CD4-positive, CD25-positive, alpha-beta regulatory T cell (primary cell): Measurements from ENCODE around the gene KEAP1. TPM values are rescaled to one million over a fixed set of nuclear protein-coding genes. Genes with fewer than 3 reads are reported as not detected.

Source experiments
- ATAC-seq, 2 donors: fragments of 150-1000 bp; cut with Tn5 transposase; one replicate each; pipeline ENCODE4 v1.10.0; 2021; ENCODE audit warnings: low read depth in 2 of 2, moderate number of reproducible peaks in 2 of 2, moderate library complexity in 1 of 2
- DNase-seq, 3 donors: peaks; one replicate each; pipeline versions ENCODE4 v3.0.0 to v3.0.0-alpha.2; 2012 to 2022; ENCODE audit warnings: mixed read lengths in 1 of 3
- H3K27ac ChIP-seq: one replicate; pipeline ENCODE4 v1.7.0; 2013; ENCODE audit warnings: mild to moderate bottlenecking, low read length; ENCODE audit not compliant: insufficient read depth, poor library complexity, severe bottlenecking
- H3K27me3 ChIP-seq: one replicate; pipeline ENCODE4 v1.7.0; 2013; ENCODE audit warnings: low read length; ENCODE audit not compliant: control insufficient read depth, insufficient read depth
- H3K36me3 ChIP-seq: one replicate; pipeline ENCODE4 v1.7.0; 2013; ENCODE audit warnings: mild to moderate bottlenecking, low read length, moderate library complexity; ENCODE audit not compliant: control insufficient read depth, insufficient read depth
- H3K4me1 ChIP-seq: 2 replicates; pipeline ENCODE4 v1.7.0; 2013; ENCODE audit warnings: mild to moderate bottlenecking, low read length; ENCODE audit not compliant: insufficient read depth, control insufficient read depth, poor library complexity, severe bottlenecking
- H3K4me3 ChIP-seq: one replicate; pipeline ENCODE4 v1.7.0; 2013; ENCODE audit warnings: low read depth, mild to moderate bottlenecking, low read length, moderate library complexity
- H3K9me3 ChIP-seq, 2 experiments: 1 replicate in 1 of 2; 2 replicates in 1 of 2; pipeline ENCODE4 v1.7.0; 2013; ENCODE audit warnings: low read length in 2 of 2, mild to moderate bottlenecking in 1 of 2, moderate library complexity in 1 of 2; ENCODE audit not compliant: control insufficient read depth in 2 of 2
- H3K27ac Mint-ChIP-seq, 3 donors: one replicate each; pipeline ENCODE4 v1.8.0; 2020 to 2022; ENCODE audit warnings: mild to moderate bottlenecking in 3 of 3, mixed read lengths in 3 of 3, moderate library complexity in 2 of 3
- H3K27me3 Mint-ChIP-seq: one replicate; pipeline ENCODE4 v1.8.0; 2022; ENCODE audit warnings: mild to moderate bottlenecking, mixed read lengths
- H3K36me3 Mint-ChIP-seq: one replicate; pipeline ENCODE4 v1.8.0; 2020; ENCODE audit warnings: mixed read lengths
- H3K4me1 Mint-ChIP-seq, 4 donors: one replicate each; pipeline ENCODE4 v1.8.0; 2020 to 2022; ENCODE audit warnings: mixed read lengths in 4 of 4, mild to moderate bottlenecking in 1 of 4
- H3K4me3 Mint-ChIP-seq, 4 donors: one replicate each; pipeline ENCODE4 v1.8.0; 2020 to 2022; ENCODE audit warnings: mild to moderate bottlenecking in 4 of 4, mixed read lengths in 4 of 4, moderate library complexity in 3 of 4
- H3K9me3 Mint-ChIP-seq, 7 donors: one replicate each; pipeline ENCODE4 v1.8.0; 2020 to 2022; ENCODE audit warnings: mixed read lengths in 7 of 7, mild to moderate bottlenecking in 3 of 7, moderate library complexity in 2 of 7
- polyA plus RNA-seq, 4 donors: library from polyadenylated mRNA; unstranded; fragments of 300-500 nt; fragmentation: Illumina TruSeq; gene quantifications; one replicate each; pipeline ENCODE4 v1.2.3, GENCODE V29; 2021
- total RNA-seq: library from RNA; stranded (reverse); gene quantifications from one replicate; pipeline ENCODE4 v1.2.3, GENCODE V29; 2022

Gene KEAP1
- total and polyA plus RNA-seq, 5 donors from 2014 or later, result 26.2 to 75.1 (median 53.7) TPM

DNA sequence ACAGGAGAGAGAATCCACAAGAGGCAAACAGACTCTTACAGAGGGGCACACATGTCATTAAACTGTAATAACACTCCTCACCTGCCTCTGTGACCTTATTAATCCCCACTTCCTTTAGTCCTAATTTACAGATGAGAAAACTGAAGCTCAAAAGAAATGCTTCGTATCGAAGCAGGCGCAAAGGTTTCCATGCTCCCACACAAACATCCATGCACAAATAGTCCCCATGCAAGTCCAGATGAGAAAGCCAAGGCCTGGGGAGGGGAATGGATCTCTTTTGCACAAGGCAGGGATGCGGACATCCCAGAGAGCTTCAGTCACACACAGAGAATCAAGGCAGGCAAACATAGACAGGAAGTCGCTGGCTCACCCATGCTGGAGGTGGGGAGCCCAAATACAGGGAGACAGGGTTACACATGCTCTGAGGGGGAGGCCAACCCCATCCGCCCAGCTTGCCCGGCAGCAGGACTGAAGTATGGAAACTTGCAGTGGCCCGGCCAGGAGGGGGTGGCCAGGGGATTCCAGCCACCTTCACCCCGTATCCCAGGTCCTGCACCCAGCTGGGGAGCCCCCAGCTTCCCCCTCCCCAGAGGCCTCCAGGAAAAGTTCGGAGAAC is 13.6 kb upstream of the KEAP1 start:
- H3K4me1 Mint-ChIP-seq, result peaks cover 3 to 30% (median 13%) of the 10 kb centered on the region in 4 donors
- no peak for ATAC-seq
- Histone ChIP-seq H3K4me3 (no peak overlapping the region), H3K27ac (no peak overlapping the region), H3K27me3 (peaks cover 26% of the 10 kb centered on the region), H3K9me3 (no peaks in the 10 kb centered on the region), H3K36me3 (no peaks in the 10 kb centered on the region), H3K4me1 (peaks cover 28% of the 10 kb centered on the region)
- H3K9me3 Mint-ChIP-seq, result peaks cover 0 to 2% (median 0%) of the 10 kb centered on the region in 7 donors
- no peak overlapping the region for H3K27ac Mint-ChIP-seq
- H3K4me3 Mint-ChIP-seq, result peak overlapping the region in 3 of 4 donors; percentile 54 to 76 (median 71)
- peaks cover 3% of the 10 kb centered on the region for H3K36me3 Mint-ChIP-seq
- DNase-seq, result no peak
- H3K27me3 Mint-ChIP-seq, result peaks cover 62% of the 10 kb centered on the region

DNA sequence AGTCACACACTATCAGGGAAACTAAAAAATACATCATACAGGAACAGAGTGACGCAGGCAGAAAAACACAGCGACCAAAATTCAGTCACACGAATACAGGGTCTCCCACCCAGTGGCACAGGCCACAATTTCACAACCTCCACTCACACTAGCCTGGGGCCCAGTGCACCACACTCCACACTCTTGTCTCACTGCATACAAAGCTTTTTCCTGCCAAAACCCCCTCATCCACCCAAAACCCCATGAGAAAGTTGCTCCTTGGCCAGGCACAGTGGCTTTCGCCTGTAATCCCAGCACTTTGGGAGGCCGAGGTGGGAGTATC is 12.9 kb upstream of the KEAP1 start:
- no peaks in the 10 kb centered on the region for H3K36me3 ChIP-seq
- H3K4me3 ChIP-seq, result no peak overlapping the region
- H3K27me3 Mint-ChIP-seq, result peaks cover 64% of the 10 kb centered on the region
- no peak overlapping the region for H3K27ac Mint-ChIP-seq
- H3K36me3 Mint-ChIP-seq, result peaks cover 3% of the 10 kb centered on the region
- H3K4me1 Mint-ChIP-seq, result peaks cover 3 to 30% (median 13%) of the 10 kb centered on the region in 4 donors
- no peak for DNase-seq
- no peak overlapping the region for H3K4me3 Mint-ChIP-seq
- H3K9me3 Mint-ChIP-seq, result peaks cover 0 to 2% (median 0%) of the 10 kb centered on the region in 7 donors
- peaks cover 28% of the 10 kb centered on the region for H3K4me1 ChIP-seq
- H3K9me3 ChIP-seq, result no peaks in the 10 kb centered on the region
- H3K27me3 ChIP-seq, result peaks cover 26% of the 10 kb centered on the region
- no peak overlapping the region for H3K27ac ChIP-seq
- no peak for ATAC-seq

DNA sequence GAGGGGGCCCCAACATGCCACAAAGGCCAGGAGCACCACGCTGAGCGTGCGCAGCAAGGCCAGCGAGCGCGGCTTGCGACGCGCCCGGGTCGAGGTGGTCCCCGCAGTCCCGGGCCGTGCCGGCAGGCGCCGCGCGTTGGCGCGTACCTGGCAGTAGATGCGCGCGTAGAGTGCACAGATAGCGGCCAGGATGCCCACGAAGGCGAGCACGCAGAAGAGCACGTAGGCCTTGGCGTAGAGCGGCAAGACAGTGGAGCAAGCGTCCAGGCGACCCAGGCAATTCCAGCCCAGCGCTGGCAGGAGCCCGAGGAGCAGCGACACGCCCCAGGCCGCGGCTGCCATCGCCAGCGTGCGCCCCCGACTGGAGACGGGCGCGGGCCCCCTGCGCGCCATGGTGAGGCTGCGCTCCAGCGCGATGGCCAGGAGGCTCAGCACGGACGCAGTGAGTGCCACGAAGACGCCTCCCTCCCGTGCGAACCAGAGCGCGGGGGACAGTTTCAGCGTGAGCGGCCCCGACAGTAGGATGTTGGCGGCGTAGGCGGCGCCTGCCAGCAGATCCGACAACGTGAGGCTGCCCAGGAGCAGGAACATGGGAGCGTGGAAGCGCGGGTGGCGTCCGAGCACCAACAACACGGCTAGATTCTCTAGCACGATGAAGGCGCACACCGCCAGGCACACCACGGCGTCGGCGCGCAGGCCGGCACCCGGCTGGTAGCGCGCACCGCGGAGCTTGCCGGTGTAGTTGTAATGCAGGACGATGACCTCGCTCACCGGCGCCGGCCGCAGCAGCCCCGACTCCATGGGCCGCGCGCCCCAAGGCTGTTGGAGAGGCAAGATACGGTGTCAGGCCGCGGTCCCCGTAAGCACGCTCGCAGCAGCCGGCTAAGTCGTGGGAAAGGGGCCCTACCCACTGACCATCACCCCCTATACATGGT is 11.3 kb upstream of the KEAP1 start:
- no peaks in the 10 kb centered on the region for H3K36me3 ChIP-seq
- H3K4me3 ChIP-seq, result no peak overlapping the region
- no peaks in the 10 kb centered on the region for H3K9me3 ChIP-seq
- no peak overlapping the region for H3K27ac Mint-ChIP-seq
- peaks cover 59% of the 10 kb centered on the region for H3K27me3 Mint-ChIP-seq
- DNase-seq, result peak in 1 of 3 donors; percentile 57
- H3K36me3 Mint-ChIP-seq, result peaks cover 3% of the 10 kb centered on the region
- no peak overlapping the region for H3K4me3 Mint-ChIP-seq
- peaks cover 2 to 34% (median 13%) of the 10 kb centered on the region in 4 donors for H3K4me1 Mint-ChIP-seq
- no peak overlapping the region for H3K27ac ChIP-seq
- H3K9me3 Mint-ChIP-seq, result peaks cover 0 to 2% (median 0%) of the 10 kb centered on the region in 7 donors
- H3K4me1 ChIP-seq, result peaks cover 34% of the 10 kb centered on the region
- ATAC-seq, result peak; percentile 57 to 58
- peaks cover 26% of the 10 kb centered on the region for H3K27me3 ChIP-seq

DNA sequence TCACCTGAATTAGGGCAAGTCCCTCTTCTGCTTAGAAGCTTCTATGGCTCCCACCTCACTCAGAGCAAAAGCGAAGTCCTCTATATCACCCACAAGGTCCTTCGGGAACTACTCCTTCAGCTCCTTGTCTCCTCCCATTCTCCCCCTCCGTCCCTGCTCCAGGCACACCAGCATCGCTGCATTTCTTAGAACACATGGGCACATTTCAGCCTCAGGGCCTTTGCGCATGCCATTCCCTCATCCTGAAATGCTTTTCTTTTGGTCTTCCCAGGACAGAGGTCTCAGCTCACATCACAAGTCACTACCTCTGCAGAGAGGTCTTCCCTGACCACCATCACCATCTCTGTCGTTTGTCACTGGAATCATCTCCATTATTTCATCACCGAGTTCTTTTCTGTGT is 10.1 kb upstream of the KEAP1 start:
- no peak overlapping the region for H3K27ac Mint-ChIP-seq
- peak overlapping the region in 2 of 4 donors; percentile 15 to 23 for H3K4me3 Mint-ChIP-seq
- DNase-seq (no peak), ATAC-seq (no peak)
- peaks cover 46% of the 10 kb centered on the region for H3K27me3 Mint-ChIP-seq
- H3K9me3 ChIP-seq, result no peaks in the 10 kb centered on the region
- H3K27me3 ChIP-seq, result peaks cover 21% of the 10 kb centered on the region
- H3K36me3 Mint-ChIP-seq, result peaks cover 3% of the 10 kb centered on the region
- H3K4me1 ChIP-seq, result peaks cover 24% of the 10 kb centered on the region
- peaks cover 0 to 26% (median 7%) of the 10 kb centered on the region in 4 donors for H3K4me1 Mint-ChIP-seq
- no peak overlapping the region for H3K27ac ChIP-seq
- no peaks in the 10 kb centered on the region for H3K36me3 ChIP-seq
- no peak overlapping the region for H3K4me3 ChIP-seq
- peaks cover 0 to 1% (median 0%) of the 10 kb centered on the region in 7 donors for H3K9me3 Mint-ChIP-seq

DNA sequence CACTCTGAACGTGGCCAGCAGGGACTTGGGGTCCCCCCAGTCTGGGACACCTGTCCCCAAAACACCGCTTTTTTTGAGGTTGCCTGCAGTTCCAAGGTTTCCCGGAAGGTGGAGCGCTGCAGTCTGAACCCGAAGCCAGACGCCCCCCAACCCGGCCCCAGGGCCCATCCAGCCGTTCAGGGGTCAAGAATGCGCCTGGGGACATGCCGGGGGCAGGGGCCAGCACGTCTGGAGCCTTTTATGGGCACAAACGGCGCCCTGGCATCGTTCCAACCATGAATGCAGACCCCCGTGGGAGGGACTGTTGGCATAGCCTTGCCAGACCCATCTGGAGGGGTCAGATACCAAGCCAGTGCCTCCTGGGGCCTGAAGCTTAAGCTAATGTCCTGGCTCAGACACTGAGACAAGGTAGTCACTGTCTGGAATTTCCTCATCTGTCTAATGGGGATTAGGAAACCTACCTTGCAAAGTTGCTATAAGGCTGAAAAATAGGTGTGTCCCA is 7.2 kb upstream of the KEAP1 start:
- DNase-seq, result peak; percentile 43 to 52 (median 44)
- Mint-ChIP-seq H3K27me3 (peaks cover 24% of the 10 kb centered on the region), H3K9me3 (no peaks in the 10 kb centered on the region), H3K4me3 (no peak overlapping the region), H3K4me1 (peaks cover 5 to 22% (median 5%) of the 10 kb centered on the region in 4 donors), H3K36me3 (no peaks in the 10 kb centered on the region), H3K27ac (no peak overlapping the region)
- H3K4me3 ChIP-seq, result no peak overlapping the region
- no peak overlapping the region for H3K27ac ChIP-seq
- H3K36me3 ChIP-seq, result no peaks in the 10 kb centered on the region
- no peak for ATAC-seq
- H3K9me3 ChIP-seq, result no peaks in the 10 kb centered on the region
- H3K4me1 ChIP-seq, result peaks cover 9% of the 10 kb centered on the region
- peaks cover 10% of the 10 kb centered on the region for H3K27me3 ChIP-seq

DNA sequence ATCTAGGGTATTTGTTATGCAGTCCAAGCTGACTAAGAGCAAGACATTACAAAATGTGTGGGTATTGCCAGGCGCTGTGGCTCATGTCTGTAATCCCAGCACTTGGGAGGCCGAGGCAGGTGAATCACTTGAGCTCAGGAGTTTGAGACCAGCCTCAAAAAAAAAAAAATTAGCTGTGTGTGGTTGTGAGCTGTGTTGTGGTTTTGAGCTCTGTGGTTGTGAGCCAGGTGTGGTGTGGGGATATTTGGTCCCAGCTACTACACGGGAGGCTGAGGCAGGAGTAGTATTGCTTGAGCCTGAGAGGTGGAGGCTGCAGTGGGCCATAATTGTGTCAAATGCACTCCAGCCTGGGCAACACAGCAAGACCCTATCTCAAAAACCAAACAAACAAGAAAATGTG is 5.6 kb upstream of the KEAP1 start:
- Mint-ChIP-seq H3K27me3 (peaks cover 17% of the 10 kb centered on the region), H3K9me3 (peaks cover 0 to under 1% (median 0%) of the 10 kb centered on the region in 7 donors), H3K36me3 (no peaks in the 10 kb centered on the region), H3K27ac (peak overlapping the region in 1 of 3 donors; percentile 82), H3K4me1 (peaks cover 5 to 24% (median 6%) of the 10 kb centered on the region in 4 donors), H3K4me3 (no peak overlapping the region)
- H3K36me3 ChIP-seq, result no peaks in the 10 kb centered on the region
- DNase-seq (no peak), ATAC-seq (no peak)
- peaks cover 6% of the 10 kb centered on the region for H3K4me1 ChIP-seq
- peaks cover 10% of the 10 kb centered on the region for H3K27me3 ChIP-seq
- H3K27ac ChIP-seq, result no peak overlapping the region
- no peaks in the 10 kb centered on the region for H3K9me3 ChIP-seq
- no peak overlapping the region for H3K4me3 ChIP-seq

DNA sequence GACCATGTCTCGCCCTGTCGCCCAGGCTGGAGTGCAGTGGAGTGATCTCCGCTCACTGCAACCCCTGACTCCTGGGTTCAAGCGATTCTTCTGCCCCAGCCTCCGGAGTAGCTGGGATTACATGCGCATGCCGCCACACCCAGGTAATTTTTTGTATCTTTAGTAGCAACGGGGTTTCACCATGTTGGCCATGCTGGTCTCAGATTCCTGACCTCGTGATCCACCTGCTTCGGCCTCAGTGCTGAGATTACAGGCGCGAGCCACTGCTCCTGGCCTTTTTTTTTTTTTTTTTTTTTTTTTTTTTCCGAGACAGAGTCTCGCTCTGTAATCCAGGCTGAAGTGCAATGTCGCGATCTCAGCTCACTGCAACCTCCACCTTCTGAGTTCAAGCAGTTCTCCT is 4.9 kb upstream of the KEAP1 start:
- H3K27me3 ChIP-seq, result peaks cover 4% of the 10 kb centered on the region
- peaks cover 12% of the 10 kb centered on the region for H3K4me1 ChIP-seq
- Mint-ChIP-seq H3K4me1 (peaks cover 5 to 22% (median 6%) of the 10 kb centered on the region in 4 donors), H3K36me3 (no peaks in the 10 kb centered on the region), H3K27ac (no peak overlapping the region), H3K27me3 (peaks cover 11% of the 10 kb centered on the region), H3K4me3 (no peak overlapping the region), H3K9me3 (peaks cover 0 to 2% (median 0%) of the 10 kb centered on the region in 7 donors)
- no peak overlapping the region for H3K27ac ChIP-seq
- no peak for ATAC-seq
- no peaks in the 10 kb centered on the region for H3K36me3 ChIP-seq
- H3K9me3 ChIP-seq, result no peaks in the 10 kb centered on the region
- H3K4me3 ChIP-seq, result no peak overlapping the region
- no peak for DNase-seq
